Liver (tissue), 2 donors: ENCODE results near the gene KIF15.

ENCODE experiments used
- TF ChIP-seq, protein P1 (sequence below): fragments of 150-350 bp; IDR thresholded peaks from 2 replicates; pipeline ENCODE4 v1.5.1; 2017; ENCODE audit warnings: improper control_type of control experiment, low read depth, low read length; ENCODE audit not compliant: missing input control
- TF ChIP-seq, protein P2 (sequence below): IDR thresholded peaks from 2 replicates; pipeline ENCODE4 v1.6.1; 2016; ENCODE audit warnings: antibody characterized with exemption, mild to moderate bottlenecking
- donor health status: healthy.

DNA sequence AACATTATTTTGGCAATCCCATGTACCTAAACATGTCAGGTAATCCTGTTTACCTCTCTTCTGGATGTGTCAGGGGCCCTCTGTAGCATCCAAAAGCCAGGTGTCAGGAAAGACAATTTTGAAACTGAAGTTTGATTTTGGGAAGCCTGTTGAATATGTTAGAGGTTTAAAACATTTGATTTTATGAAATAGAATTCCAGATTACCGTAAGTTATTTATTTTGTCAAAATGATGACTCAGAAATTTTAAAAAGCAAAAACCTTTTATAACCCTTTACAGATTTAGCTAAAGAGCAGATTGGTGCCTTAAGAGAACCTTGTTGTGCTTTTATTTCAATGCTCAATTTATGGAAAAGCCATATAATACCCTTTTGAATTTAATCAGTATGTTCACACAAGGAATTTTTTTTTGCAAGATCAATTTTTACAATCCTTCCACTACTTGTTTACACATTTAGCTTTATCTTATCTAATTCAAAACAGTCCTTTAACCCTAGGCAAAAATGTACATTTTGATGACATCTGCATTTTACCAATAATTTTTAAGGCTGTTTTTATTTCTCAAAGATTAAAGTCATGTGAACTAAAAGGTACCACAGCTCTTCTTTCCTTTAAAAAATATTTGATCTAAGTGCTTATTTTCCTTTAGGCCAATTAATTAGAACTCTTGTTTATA lies 10.0 kb downstream of the KIF15 start:
- TF ChIP-seq, protein P1, sequence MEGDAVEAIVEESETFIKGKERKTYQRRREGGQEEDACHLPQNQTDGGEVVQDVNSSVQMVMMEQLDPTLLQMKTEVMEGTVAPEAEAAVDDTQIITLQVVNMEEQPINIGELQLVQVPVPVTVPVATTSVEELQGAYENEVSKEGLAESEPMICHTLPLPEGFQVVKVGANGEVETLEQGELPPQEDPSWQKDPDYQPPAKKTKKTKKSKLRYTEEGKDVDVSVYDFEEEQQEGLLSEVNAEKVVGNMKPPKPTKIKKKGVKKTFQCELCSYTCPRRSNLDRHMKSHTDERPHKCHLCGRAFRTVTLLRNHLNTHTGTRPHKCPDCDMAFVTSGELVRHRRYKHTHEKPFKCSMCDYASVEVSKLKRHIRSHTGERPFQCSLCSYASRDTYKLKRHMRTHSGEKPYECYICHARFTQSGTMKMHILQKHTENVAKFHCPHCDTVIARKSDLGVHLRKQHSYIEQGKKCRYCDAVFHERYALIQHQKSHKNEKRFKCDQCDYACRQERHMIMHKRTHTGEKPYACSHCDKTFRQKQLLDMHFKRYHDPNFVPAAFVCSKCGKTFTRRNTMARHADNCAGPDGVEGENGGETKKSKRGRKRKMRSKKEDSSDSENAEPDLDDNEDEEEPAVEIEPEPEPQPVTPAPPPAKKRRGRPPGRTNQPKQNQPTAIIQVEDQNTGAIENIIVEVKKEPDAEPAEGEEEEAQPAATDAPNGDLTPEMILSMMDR, result no peak
- TF ChIP-seq, protein P2, sequence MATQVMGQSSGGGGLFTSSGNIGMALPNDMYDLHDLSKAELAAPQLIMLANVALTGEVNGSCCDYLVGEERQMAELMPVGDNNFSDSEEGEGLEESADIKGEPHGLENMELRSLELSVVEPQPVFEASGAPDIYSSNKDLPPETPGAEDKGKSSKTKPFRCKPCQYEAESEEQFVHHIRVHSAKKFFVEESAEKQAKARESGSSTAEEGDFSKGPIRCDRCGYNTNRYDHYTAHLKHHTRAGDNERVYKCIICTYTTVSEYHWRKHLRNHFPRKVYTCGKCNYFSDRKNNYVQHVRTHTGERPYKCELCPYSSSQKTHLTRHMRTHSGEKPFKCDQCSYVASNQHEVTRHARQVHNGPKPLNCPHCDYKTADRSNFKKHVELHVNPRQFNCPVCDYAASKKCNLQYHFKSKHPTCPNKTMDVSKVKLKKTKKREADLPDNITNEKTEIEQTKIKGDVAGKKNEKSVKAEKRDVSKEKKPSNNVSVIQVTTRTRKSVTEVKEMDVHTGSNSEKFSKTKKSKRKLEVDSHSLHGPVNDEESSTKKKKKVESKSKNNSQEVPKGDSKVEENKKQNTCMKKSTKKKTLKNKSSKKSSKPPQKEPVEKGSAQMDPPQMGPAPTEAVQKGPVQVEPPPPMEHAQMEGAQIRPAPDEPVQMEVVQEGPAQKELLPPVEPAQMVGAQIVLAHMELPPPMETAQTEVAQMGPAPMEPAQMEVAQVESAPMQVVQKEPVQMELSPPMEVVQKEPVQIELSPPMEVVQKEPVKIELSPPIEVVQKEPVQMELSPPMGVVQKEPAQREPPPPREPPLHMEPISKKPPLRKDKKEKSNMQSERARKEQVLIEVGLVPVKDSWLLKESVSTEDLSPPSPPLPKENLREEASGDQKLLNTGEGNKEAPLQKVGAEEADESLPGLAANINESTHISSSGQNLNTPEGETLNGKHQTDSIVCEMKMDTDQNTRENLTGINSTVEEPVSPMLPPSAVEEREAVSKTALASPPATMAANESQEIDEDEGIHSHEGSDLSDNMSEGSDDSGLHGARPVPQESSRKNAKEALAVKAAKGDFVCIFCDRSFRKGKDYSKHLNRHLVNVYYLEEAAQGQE, result no peak
